ENCODE measurements around the gene SPEM3.
A peak's percentile ranks its signal among the peaks of the same experiment; 100 is the strongest.

Gene SPEM3

GRCh38 chr17:7394452-7395191 is 34.0 kb upstream of the SPEM3 start, which contains the start of gene PLSCR3:
Gene PLSCR3, minus strand, starts transcription at chr17:7394525. Its CDS starts 415 bp downstream, at chr17:7394110.
- Histone ChIP-seq H3K4me3 (ENCODE audit: insufficient read length, low read depth) (peak within 1 kb of the TSS; percentile 58), H3K9ac (ENCODE audit: insufficient read length, low read depth) (peak within 1 kb of the TSS; percentile 76), H3K36me3 (ENCODE audit: insufficient read depth, insufficient read length, low read length) (peaks cover 30% of the 10 kb centered on the region), H3K9me3 (ENCODE audit: insufficient read depth, low read length) (no peaks in the 10 kb centered on the region), H3K4me1 (ENCODE audit: insufficient read depth, insufficient read length) (peaks cover 9% of the 10 kb centered on the region), H3K27me3 (ENCODE audit: insufficient read depth, insufficient read length) (no peaks in the 10 kb centered on the region)
- DNase-seq (ENCODE audit: low read depth, low spot score), result peak; percentile 67
- TF ChIP-seq SUZ12 (IDR thresholded peaks at IDR 0.05; ENCODE audit: extremely low read depth, insufficient read depth, insufficient read length), result no peak
- no peak for TF ChIP-seq YY1 (IDR thresholded peaks at IDR 0.05; ENCODE audit: insufficient read depth, insufficient read length)
- TF ChIP-seq ZNF274 (IDR thresholded peaks at IDR 0.05; ENCODE audit: low read depth, low read length), result no peak

- no peaks in the 10 kb centered on the region for H3K9me3 ChIP-seq (ENCODE audit: insufficient read depth, low read length)
- H3K4me3 ChIP-seq (ENCODE audit: insufficient read length, low read depth), result no peak overlapping the region
- H3K36me3 ChIP-seq (ENCODE audit: insufficient read depth, insufficient read length, low read length), result peaks cover 15% of the 10 kb centered on the region
- DNase-seq (ENCODE audit: low read depth, low spot score), result no peak
- no peak overlapping the region for H3K9ac ChIP-seq (ENCODE audit: insufficient read length, low read depth)
- H3K27me3 ChIP-seq (ENCODE audit: insufficient read depth, insufficient read length), result no peaks in the 10 kb centered on the region
- TF ChIP-seq YY1 (IDR thresholded peaks at IDR 0.05; ENCODE audit: insufficient read depth, insufficient read length) (no peak), ZNF274 (IDR thresholded peaks at IDR 0.05; ENCODE audit: low read depth, low read length) (no peak), SUZ12 (IDR thresholded peaks at IDR 0.05; ENCODE audit: extremely low read depth, insufficient read depth, insufficient read length) (no peak)
- peaks cover 1% of the 10 kb centered on the region for H3K4me1 ChIP-seq (ENCODE audit: insufficient read depth, insufficient read length)
These were observed 32.5 kb upstream of the SPEM3 start for GRCh38 chr17:7396147-7396546.

GRCh38 chr17:7398612-7399011 is 30.0 kb upstream of the SPEM3 start:
- no peaks in the 10 kb centered on the region for H3K27me3 ChIP-seq (ENCODE audit: insufficient read depth, insufficient read length)
- H3K9ac ChIP-seq (ENCODE audit: insufficient read length, low read depth), result no peak overlapping the region
- peaks cover 7% of the 10 kb centered on the region for H3K36me3 ChIP-seq (ENCODE audit: insufficient read depth, insufficient read length, low read length)
- no peaks in the 10 kb centered on the region for H3K4me1 ChIP-seq (ENCODE audit: insufficient read depth, insufficient read length)
- DNase-seq (ENCODE audit: low read depth, low spot score), result no peak
- no peak for TF ChIP-seq YY1 (IDR thresholded peaks at IDR 0.05; ENCODE audit: insufficient read depth, insufficient read length)
- TF ChIP-seq ZNF274 (IDR thresholded peaks at IDR 0.05; ENCODE audit: low read depth, low read length), result no peak
- TF ChIP-seq SUZ12 (IDR thresholded peaks at IDR 0.05; ENCODE audit: extremely low read depth, insufficient read depth, insufficient read length), result no peak
- no peaks in the 10 kb centered on the region for H3K9me3 ChIP-seq (ENCODE audit: insufficient read depth, low read length)
- no peak overlapping the region for H3K4me3 ChIP-seq (ENCODE audit: insufficient read length, low read depth)

GRCh38 chr17:7403043-7403726 is 25.5 kb upstream of the SPEM3 start:
- Histone ChIP-seq H3K36me3 (ENCODE audit: insufficient read depth, insufficient read length, low read length) (peaks cover 7% of the 10 kb centered on the region), H3K4me3 (ENCODE audit: insufficient read length, low read depth) (peak overlapping the region; percentile 68), H3K9me3 (ENCODE audit: insufficient read depth, low read length) (no peaks in the 10 kb centered on the region), H3K4me1 (ENCODE audit: insufficient read depth, insufficient read length) (no peaks in the 10 kb centered on the region), H3K9ac (ENCODE audit: insufficient read length, low read depth) (peak overlapping the region; percentile 90), H3K27me3 (ENCODE audit: insufficient read depth, insufficient read length) (no peaks in the 10 kb centered on the region)
- no peak for TF ChIP-seq YY1 (IDR thresholded peaks at IDR 0.05; ENCODE audit: insufficient read depth, insufficient read length)
- TF ChIP-seq ZNF274 (IDR thresholded peaks at IDR 0.05; ENCODE audit: low read depth, low read length), result no peak
- TF ChIP-seq SUZ12 (IDR thresholded peaks at IDR 0.05; ENCODE audit: extremely low read depth, insufficient read depth, insufficient read length), result no peak
- no peak for DNase-seq (ENCODE audit: low read depth, low spot score)

GRCh38 chr17:7403727-7403976 is 25.0 kb upstream of the SPEM3 start:
- TF ChIP-seq SUZ12 (IDR thresholded peaks at IDR 0.05; ENCODE audit: extremely low read depth, insufficient read depth, insufficient read length), result no peak
- TF ChIP-seq YY1 (IDR thresholded peaks at IDR 0.05; ENCODE audit: insufficient read depth, insufficient read length), result no peak
- no peak for TF ChIP-seq ZNF274 (IDR thresholded peaks at IDR 0.05; ENCODE audit: low read depth, low read length)
- no peaks in the 10 kb centered on the region for H3K9me3 ChIP-seq (ENCODE audit: insufficient read depth, low read length)
- no peak for DNase-seq (ENCODE audit: low read depth, low spot score)

GRCh38 chr17:7403977-7404736 is 24.5 kb upstream of the SPEM3 start, which contains the start of gene TMEM256:
Gene TMEM256, minus strand, starts transcription at chr17:7404097. Its CDS starts 13 bp downstream, at chr17:7404084.
- Histone ChIP-seq H3K36me3 (ENCODE audit: insufficient read depth, insufficient read length, low read length) (peaks cover 14% of the 10 kb centered on the region), H3K27me3 (ENCODE audit: insufficient read depth, insufficient read length) (no peaks in the 10 kb centered on the region), H3K9ac (ENCODE audit: insufficient read length, low read depth) (peak within 1 kb of the TSS; percentile 90), H3K4me3 (ENCODE audit: insufficient read length, low read depth) (peak within 1 kb of the TSS; percentile 78), H3K4me1 (ENCODE audit: insufficient read depth, insufficient read length) (no peaks in the 10 kb centered on the region), H3K9me3 (ENCODE audit: insufficient read depth, low read length) (no peaks in the 10 kb centered on the region)
- TF ChIP-seq ZNF274 (IDR thresholded peaks at IDR 0.05; ENCODE audit: low read depth, low read length) (no peak), YY1 (IDR thresholded peaks at IDR 0.05; ENCODE audit: insufficient read depth, insufficient read length) (peak; percentile 26)
- peak; percentile 95 for DNase-seq (ENCODE audit: low read depth, low spot score)

More at GRCh38 chr17:7403727-7403976, 25.0 kb upstream of the SPEM3 start:
- Histone ChIP-seq H3K4me1 (ENCODE audit: insufficient read depth, insufficient read length) (no peaks in the 10 kb centered on the region), H3K9ac (ENCODE audit: insufficient read length, low read depth) (peak overlapping the region; percentile 90), H3K27me3 (ENCODE audit: insufficient read depth, insufficient read length) (no peaks in the 10 kb centered on the region), H3K36me3 (ENCODE audit: insufficient read depth, insufficient read length, low read length) (peaks cover 9% of the 10 kb centered on the region), H3K4me3 (ENCODE audit: insufficient read length, low read depth) (peak overlapping the region; percentile 68)

All from NT2/D1 (cell line).